ENCODE measurements around the gene MPZL2.

GRCh38 chr11:118252688-118253087, 11.4 kb downstream of the MPZL2 start:
- no peak for TF ChIP-seq POLR2AphosphoS5 (IDR thresholded peaks at IDR 0.05; ENCODE audit: low read depth, low read length)
- no peak for TF ChIP-seq CTCF (IDR thresholded peaks at IDR 0.05)
- no peak for TF ChIP-seq REST (IDR thresholded peaks at IDR 0.05; ENCODE audit: insufficient read depth in 1 of 2, low read depth in 2 of 2, low read length in 1 of 2)
- no peak for TF ChIP-seq TCF7L2 (IDR thresholded peaks at IDR 0.05; ENCODE audit: low read depth, low read length)

All from Panc1 (cell line).